ENCODE results near the gene WFDC8.

Gene WFDC8

DNA sequence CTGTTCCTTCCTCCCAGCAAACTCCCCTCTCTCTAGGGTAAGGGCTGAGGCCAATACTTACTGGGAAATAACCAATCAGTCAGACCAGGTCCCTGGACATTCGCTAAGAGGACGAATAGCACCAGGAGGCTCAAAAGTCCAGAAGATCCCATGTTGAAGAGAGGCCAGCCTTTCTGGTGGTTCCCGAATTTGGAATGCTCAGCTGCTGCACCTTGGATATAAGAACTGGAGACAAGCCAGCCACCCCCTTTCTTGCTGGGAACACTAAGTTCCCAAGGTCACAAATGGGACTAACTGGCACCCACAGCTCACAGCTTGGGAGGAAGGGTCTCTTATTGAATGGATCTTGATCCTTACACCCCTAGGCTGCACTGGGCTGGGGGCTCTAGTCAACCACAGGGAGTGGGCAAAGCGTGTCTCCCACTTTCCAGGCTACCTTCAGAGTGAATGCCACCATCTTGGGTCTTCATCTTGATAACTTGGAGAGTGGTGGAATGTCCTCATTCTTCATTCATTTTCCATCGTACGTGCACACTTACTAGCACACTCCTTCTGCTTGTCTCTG is 31.8 kb downstream of the WFDC8 start, which contains the start of gene EPPIN:
EPPIN (minus strand) TSS at position 196 of the 565 bp plus-strand sequence; CDS start at position 152, 44 bp downstream.
- no peak for DNase-seq

DNA sequence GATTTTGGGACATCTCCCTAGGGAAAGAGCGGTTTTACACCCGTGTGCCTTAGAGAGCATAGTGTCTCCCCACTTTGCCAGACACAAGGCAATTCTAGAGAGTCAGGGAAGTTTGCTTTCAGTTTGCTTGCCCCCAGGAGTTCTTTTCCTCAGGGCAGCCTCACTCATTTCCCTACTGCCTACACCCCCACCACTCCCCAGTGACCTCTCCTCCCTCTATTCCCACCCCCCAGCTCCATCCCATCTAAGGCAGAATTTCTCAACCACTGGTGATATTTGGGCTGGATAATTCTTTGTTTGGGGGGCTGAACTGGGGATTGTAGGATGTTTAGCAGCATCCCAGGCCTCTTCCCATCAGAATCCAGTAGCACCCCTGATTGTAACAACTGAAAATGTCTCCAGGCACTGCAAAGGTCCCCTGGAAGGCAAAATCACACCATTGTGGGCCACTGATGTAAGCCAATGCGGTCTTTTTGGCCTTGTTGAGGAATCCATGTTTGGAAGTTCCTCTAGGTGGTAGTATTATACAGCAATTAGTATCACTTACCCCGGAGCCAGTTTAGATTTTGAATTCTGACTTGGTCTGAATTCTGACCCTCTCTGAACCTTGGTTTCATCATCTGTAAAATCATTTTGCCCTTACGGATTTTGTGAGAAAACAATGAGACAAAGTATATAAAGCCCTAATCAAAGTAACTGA is 33.2 kb downstream of the WFDC8 start:
- no peak for DNase-seq

DNA sequence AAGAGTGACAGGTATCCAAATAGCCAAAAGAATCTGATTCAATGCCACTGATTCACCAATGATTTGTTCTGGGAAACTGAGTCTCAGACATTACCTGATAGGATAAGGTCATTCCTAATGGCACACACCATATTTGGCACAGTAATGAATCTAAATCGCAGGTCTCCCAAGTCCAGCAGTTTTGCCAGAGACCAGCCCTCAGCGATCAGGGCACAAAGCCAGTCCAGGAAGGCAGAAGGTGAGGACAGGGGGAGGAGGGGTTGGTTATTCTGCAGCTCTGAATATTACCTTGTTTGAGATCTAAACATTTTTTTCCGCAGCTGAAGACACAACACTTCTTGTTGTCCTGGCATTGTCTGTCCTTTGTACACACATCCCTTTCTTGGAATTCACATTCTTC is 33.7 kb downstream of the WFDC8 start:
- DNase-seq, result no peak

DNA sequence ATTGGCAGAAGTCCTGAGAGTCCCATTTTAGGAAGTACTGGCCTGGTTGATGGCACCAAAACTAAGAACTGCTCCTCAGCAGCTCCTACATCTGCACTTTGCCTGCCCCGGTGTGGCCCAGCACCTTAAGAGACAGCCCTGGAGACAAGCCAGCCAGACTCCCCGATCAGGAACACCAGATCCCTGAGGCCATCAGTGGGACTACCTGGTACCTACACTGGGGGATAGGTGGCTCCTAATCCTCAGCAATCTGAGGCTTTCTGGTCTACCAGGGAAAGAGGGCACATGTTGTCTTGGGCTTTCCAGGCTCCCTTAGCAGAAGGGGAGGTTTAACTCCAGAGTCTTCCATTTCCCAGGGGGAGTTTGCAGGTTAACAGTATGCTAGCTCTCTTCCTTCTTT is 39.7 kb downstream of the WFDC8 start, which contains the start of gene WFDC6:
WFDC6 (minus strand) TSS at position 101 of the 400 bp plus-strand sequence; CDS start at position 26, 75 bp downstream.
- no peak for DNase-seq

DNA sequence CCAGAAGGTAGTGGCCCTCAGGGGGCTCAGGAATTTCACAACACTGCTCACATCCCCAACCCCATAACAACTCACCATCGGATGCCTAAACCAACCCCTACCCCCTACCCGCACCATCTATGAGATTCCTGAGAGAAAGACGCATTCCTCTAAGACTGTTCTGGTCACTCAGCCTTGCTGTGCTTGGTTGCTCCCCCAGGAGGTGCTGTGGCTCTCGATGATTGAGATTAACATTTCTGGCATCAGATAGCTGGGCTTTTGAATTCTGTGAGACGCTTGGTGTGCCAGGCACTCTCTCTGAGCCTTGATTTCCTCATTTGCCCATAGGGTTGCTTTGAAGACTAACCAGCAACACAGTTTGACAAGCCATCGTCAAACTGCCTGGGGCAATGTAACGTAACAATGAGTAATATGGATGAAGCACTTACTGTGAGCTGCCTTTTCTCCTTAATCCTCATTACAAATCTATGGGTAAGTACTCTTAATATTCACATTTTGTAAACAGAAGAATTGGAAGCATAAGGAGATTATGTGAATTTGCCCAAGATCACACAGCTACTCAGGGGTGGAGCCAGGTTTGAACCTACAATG is 40.8 kb downstream of the WFDC8 start:
- DNase-seq, result no peak

DNA sequence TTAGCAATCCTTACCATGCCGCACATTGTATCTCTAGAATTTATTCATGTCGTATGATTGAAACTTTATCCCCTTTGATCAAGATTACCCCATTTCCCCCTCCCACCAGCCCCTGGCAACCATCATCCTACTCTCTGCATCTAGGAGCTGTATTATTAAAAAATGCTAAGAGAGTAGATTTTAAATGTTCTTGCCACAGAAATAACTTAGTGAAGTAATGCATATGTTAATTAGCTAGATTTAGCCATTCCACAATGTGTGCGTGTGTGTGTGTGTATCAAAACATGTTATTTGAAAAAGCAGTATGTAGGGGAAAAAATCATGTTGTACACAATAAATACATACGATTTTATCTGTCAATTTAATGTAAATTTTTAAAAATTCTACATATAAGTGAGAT is 51.8 kb downstream of the WFDC8 start:
- DNase-seq, result no peak

DNA sequence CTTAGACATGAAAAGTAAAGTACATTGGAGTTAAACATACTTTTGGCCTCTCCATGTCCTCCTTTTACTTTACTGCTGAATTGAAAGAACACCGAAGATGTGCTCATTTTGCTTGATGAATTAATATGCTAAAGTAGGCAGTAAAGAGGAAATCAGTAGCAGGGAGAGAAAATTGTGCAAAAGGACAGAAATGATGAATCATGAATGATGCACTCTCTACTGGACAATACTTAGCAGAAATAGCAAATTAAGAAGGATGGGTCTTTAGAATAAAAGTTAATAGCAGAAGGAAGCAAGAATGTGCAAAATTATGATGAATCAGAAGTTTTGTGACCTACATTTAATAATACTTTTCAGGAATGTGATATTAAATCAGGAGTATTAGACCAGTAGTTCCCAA is 55.3 kb downstream of the WFDC8 start:
- DNase-seq, result no peak

DNA sequence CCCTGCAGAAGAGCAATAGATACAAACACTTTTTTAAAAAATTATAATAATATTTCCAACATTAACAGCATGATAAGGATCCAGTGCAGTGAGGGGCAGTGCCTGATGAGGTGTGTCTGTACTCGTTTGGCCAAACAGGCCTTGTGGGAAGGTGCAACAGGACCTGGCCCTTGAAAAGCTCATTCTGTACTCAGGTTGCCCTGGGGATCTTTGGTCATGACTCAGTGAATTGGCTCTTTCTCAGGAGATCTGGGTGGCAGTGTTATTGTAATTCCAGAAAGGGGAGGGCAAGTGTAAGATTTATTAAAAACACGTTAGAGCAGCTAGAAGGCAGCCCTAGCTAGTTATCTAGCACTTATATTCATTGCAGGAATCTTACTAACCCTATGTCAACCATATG is 60.8 kb downstream of the WFDC8 start:
- DNase-seq, result no peak

DNA sequence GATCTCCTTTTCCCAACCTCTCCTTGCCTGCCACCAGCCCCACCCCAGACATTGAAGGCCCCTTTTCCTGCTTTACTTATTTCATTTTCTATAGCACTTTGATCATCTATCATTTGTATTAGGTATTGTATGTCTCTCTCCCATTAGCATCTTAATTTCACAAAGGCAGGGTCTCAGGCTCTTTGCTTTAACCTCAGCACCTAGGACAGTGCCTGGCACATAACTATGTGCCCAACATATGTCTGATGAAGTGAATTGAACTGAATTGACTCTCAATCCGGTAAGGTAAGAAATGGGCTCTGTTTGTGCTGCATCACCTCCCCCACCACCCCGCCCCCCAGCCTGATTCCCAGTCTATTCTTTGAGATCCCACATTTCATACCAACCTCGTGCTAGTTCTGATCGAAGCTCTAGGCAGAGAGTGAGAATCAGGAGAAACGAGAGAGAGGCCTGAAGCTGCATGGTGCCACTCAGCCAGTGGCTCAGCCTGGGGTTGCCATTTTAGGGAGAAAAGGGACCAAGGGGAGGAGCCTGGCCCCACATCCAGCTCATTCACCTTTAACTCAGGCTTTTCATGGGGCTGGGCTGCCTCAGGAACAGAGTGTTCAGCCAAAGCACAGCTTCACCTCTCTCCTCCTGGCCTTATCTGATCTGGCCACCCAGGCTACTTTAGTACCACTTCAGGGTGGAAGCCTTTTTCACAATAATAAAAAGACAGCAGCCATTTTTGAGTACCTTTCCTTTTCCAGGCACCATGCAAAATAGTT is 63.8 kb downstream of the WFDC8 start, which contains the start of gene SPINT3:
SPINT3 (minus strand) TSS at position 476 of the 767 bp plus-strand sequence; CDS start at position 462, 14 bp downstream.
- DNase-seq, result no peak

DNA sequence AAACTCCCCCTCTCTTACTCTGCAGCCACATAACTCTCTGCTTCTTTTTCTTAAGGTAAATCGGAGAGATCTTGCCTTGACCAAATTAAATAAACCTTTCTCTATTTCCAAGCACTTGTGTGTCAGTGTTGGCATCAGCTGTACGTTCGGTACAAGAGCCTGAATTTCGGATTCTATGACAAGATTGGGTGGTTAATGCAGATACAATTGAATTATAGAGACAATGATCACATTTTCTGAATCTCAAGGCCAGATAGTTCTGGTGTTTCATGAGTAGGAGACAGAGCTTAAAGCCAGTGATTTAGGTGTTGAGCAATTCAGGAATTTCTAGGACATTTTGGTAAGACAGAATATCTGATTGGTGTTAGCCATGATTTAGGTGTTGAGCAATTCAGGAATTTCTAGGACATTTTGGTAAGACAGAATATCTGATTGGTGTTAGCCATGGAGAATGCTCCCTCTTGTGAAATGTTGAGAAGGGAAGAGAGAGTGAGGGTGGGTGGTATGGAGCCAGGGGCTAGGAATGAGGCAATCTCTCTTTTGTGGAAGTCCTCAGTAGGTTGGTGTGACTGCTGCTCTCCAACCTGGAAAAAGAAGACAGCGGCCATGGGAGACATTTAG is 68.7 kb downstream of the WFDC8 start:
- DNase-seq, result no peak

DNA sequence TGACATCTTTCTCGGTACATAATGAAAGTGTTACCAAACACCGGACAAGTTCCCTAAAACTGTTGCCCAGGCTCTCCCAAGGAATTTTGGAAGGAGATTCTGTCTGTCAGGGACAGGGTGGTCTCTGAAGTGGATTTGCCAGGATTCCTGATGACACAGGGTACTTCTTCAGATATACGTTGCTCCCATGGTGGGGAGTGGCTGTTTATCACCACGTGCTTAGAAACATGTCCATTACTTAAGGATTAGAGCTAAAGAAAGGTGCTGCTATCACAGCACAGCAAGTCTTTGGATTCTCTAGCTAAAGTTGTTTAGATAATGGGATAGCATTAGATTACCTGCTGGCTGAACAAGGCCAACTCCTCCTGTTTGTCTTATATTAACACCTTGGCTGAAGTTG is 70.0 kb downstream of the WFDC8 start:
- DNase-seq, result no peak

DNA sequence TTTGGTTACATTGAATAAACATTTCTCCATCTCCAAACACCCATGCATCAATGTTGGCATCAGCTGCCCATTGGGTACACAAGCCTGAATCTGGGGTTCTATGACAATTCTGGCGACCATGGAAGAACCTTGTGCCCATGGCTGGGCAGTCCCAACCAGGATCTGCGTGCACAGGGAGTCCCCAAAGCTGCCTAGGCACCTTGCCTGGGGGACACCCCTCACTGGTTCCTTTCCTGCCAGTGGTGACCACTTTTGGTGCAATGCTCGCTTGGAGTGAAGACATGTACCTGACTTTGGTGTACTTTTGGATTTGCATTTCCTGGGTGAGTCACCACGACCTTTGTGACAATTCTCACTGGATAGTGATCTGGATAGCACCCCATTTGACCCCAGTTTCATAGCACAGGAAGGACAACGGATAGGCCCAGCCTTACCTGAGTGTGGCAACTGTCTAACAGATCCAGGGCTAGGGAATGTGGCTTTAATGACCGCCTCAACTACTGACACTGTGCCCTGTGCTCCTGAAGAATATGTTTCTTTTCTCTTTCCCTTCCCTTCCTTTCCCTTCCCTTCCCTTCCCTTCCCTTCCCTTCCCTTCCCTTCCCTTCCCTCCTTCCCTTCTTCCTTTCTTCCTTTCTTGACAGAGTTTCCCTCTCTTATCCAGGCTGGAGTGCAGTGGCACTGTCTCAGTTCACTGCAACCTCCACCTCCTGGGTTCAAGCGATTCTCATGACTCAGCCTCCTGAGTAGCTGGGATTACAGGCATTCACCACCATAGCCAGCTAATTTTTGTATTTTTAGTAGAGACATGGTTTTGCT is 70.8 kb downstream of the WFDC8 start:
- no peak for DNase-seq

DNA sequence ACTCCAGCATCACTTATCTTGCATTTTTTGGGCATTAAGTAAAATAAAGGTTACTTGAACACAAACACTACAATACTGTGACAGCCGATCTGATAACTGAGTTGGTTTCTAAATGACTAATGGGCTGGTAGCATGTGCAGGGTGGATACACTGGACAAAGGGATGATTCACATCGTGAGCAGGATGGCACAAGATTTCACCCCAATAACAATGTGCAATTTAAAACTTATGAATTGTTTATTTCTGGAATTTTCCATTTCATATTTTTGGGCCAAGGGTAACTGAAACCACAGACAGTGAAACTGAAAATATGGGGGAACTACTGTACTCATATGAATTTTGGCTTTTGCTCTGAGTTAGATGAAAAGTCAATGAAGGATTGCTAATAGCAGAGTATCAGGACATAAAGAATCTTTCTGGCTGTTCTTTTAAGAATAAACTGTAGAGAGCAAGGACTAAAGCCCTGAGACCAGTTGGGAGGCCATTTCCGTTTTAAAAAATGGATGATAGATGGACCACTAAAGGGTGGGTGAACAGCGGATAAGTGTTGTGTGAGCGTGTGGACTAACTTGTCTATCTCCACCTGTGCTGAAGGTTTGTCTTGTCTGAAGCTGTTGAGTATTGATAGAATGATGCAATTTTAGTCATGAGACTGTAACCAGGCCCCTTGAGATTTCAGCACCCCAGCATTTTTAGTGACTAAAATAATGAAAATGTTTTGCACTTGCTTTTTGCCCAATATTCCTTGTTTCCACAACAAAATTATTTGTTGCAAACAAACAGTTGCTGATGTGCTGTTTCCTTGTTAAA is 71.9 kb downstream of the WFDC8 start:
- no peak for DNase-seq

DNA sequence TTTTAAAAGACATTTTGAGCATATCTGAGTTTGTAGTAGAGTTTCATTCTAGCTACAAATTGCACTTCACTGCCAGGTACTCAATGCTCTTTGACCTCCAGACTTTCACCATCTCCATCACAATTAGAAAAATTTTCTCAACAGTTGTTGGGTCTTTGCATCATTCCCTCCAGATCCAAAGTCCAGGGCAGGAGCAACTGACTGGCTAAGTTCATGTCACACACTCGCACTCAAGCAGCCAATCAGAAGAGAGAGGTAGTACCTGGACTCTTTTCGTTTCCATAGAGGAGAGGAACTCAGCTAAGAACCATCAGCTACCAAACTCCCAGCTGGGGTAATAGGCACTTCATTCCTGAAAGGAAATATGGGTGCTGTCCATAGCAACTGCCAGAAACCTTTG is 72.7 kb downstream of the WFDC8 start:
- DNase-seq, result no peak

DNA sequence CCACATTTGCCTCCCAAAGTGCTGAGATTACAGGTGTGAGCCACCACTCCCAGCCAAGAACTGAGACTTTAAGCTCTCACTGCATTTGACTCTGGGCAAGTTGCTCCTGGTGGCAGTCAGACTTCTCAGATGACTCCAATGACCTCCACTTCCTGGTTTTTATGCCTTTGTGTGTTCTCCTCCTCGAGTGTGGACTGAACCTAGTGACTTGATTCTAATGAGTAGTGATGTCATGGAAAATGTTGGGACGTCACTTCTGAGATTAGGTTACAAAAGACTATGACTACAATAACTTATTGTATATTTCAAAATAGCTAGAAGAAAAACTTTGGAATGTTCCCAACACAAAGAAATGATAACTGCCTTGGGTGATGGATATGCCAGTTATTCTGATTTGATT is 75.7 kb downstream of the WFDC8 start:
- no peak for DNase-seq

DNA sequence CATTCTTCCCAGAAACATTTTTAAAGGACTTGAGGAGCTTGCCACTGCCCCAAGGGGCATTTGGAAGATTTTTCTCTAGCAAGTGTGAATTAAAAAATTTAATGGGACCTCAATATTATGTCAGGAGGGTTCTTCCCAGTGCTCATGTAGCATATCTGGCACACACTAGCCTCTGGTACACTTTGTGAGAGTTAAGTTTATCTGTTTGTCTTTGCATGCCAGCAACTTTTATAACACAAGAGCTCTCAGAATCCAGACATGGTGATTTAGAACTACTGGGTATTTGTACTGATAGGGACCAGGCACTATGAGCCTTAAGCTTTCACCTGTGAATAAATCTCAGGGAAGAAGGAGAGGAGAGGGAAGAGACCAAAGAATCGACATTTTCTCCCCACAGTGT is 76.5 kb downstream of the WFDC8 start:
- DNase-seq, result no peak
